HG03460 (cell line): Measurements from ENCODE around the gene BARHL1.

ENCODE experiments used
- ATAC-seq: cut with Tn5 transposase; IDR thresholded peaks from one replicate; pipeline ENCODE4 v1.9.1; 2021; ENCODE audit not compliant: unreplicated experiment

BARHL1 gene

DNA sequence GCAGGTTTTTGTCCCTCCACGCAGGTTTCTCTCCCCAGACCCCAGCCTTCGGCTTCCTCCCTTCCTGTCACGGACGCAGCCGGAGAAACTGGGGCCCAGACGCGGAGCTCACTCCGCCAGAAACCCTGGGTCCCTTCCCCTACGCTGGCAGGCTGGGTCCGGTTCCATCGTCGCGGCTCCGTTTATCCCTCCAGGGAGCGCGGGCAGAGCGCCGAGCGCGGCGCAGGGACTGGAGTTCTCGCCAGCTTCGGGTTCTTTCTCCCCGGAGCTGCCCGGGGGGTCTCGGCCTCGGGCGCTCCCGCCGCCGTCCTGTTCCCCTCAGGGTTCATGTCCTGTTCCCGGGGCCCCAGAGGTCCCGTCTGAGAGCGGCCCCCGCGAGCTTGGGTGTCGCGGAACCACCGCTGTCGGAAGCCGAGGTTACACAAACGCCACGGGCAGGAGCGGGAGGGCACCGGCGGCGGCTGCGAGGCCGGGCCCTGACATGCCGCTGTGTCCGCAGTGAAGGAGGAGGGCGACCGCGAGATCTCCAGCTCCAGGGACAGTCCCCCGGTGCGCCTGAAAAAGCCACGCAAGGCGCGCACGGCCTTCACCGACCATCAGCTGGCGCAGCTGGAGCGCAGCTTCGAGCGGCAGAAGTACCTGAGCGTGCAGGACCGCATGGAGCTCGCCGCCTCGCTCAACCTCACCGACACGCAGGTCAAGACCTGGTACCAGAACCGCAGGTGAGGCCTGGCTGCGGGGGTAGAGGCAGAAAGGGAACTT, 4.6 kb downstream of the BARHL1 start:
- no peak for ATAC-seq

DNA sequence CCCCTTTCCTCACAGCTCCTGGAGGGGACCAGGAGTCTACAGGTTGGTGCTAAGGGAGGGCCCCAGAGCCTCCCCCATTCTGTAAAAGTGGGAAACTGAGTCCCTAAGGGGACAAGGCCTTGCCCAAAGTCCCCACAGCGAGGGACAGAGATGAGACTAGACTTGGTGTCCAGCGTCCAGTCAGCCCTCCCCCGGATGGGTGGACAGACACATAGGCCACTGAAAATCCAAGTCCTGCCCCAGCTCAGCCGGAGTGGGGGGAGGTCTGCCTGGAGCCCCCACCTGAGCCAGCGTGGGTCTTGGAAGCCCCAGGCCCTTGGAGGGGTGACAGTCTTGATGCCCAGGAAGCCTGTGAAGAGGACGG, 5.2 kb downstream of the BARHL1 start:
- no peak for ATAC-seq

DNA sequence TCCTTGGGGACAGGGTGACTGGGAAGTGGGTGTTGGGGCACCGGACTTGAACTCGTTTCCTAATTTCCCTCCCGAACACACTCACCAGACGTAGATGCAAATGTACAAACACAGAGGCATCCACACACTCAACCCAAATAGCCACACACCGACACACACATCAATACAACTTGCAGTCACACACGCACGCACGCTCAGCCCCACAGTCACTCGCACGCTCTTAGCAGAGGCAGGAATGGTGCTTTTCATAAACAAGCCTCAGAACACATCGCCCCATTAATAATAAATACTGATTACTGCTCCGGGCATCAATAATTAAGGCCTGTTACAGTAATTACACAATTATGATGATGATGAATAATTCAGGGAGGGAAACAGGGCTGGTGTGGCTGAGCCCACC, 5.7 kb downstream of the BARHL1 start:
- ATAC-seq: no peak

DNA sequence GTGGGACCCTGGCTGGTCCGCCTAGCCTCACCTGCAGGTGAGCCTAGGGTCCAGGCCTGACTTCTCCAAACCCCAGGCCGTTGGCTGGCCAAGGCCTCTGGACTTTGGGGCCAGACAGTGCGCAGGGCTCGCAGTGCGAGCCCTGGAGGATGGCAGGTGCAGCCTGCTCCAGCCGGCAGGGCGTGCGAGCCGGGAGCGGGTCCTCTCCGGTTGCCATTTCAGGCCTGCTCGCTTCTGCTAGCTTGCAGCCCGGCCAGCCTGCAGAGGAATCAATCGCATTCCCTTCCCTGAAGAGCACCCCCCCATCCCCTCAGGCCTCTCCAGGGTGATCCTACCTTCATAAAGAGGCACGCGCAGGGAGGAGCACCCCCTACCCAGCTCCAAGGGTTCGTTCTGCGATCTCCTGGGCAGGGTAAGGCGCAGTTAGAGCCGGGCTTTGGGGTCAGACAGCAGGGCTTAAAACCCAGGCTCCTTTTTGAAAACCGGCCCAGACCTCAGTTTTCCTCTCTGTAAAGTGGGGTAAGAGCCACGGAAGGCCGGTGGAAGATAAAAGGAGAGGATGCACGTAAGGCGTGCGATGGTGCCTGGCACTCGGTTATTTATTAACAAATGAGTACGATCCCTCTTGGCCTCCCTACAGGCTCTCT, 6.2 kb downstream of the BARHL1 start:
- ATAC-seq: no peak

DNA sequence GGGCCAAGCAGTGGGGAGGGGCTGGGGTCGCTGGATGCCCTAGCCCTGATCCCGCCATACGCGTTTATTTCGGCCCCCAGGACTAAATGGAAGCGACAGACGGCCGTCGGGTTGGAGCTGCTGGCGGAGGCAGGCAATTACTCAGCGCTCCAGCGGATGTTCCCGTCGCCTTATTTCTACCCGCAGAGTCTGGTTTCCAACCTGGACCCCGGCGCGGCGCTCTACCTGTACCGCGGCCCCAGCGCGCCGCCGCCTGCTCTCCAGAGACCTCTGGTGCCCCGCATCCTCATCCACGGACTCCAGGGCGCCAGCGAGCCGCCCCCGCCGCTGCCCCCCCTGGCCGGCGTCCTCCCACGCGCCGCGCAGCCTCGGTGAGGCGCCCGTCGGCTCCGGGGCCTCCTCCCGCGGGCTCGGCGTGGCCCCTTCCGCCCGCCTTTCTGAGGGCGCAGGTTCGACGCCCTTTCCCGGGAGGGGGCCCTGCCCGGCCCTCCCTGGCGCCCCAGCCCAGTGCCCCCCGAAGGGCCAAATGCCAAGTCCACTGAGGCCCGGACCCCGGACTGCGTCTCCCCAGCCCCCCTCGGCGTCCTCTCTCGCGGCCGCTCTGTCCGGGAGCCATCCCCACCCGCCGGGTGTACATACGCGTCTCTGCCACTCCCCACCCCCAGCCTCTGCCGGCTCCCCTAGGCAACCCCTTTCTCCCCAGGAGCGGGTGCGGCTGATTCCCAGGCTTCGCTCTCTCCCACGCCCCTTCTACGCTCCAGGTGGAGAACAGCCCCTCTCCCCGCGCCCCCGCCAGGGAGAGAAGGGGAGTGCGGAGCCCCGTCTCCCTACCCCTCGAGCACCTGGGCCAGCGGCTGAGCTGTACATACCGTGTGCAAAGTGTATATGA, 7.0 kb downstream of the BARHL1 start:
- ATAC-seq: no peak

DNA sequence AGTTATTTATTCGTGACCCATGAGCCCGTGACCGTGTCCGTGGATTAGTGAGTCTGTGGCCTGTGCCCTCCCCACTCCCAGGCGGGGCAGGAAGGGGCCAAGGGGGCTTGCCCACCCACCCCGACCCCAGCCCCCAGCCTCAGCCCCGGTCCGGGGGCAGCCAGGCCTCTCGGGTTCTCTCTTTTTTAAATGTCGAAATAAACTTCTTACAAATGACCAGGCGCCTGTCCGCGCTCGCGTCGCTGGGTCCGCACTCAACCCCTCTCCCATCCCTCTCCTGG, 7.6 kb downstream of the BARHL1 start:
- ATAC-seq: no peak

DNA sequence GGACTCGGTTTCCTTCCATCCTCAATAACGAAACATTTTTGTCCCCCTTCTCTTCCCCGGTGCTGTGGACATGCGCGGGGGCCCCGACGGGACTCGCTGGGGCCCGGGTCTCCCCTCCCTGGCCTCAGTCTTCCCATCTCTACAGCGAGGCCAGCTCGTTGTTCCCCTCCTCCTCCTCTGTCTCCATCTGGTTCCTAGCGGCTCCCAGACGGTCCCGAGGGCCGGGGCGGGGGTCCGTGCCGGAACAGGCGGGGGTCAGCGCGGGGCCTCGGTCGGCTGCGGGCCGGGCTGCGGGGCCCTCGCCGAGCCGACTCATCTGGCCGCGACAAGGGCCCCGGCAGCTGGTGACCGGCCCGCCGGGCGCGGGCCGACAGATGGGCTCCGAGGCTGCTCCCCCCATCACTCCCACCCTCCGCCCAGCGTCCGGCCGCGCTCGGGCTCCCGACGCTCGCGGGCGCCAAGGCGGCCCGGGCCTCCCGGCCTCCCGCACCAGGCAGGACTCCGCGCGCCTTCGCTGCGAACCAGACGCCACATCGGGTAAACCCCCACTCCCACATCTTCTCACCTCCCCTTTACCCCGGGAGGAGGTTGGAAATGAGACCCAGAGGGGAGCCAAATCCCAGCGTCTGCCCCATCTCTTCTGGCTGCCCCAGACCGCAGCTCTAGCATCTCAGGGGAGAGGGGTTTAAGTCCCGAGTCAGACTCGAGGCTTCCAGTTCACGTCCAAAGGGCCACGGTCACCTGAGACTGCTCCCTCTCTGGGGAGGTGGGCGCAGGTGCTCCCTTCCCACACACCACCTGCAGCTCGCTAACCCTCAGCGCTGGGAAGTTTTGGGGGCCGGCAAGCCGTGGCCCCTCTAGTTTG, 8.1 kb downstream of the BARHL1 start:
- ATAC-seq: no peak

DNA sequence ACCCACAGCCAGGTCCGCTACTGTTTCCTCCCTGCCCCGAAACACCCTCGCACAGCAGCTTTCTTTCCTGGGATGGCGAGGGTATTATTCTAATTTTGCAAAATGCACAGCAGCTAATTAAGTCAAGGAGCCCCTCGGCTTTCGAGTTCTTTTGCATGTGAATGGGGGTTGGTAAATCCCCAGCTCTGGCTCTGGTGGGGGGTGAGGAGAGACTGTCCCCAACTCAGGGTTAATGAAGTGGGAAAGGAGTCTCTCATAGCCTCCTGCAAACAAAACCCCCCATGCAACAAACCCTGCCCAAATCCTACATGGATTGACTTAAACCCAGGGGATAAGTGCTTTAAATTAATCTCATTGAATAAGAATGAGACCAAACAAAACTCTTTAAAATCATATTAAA, 8.8 kb downstream of the BARHL1 start:
- ATAC-seq: no peak

DNA sequence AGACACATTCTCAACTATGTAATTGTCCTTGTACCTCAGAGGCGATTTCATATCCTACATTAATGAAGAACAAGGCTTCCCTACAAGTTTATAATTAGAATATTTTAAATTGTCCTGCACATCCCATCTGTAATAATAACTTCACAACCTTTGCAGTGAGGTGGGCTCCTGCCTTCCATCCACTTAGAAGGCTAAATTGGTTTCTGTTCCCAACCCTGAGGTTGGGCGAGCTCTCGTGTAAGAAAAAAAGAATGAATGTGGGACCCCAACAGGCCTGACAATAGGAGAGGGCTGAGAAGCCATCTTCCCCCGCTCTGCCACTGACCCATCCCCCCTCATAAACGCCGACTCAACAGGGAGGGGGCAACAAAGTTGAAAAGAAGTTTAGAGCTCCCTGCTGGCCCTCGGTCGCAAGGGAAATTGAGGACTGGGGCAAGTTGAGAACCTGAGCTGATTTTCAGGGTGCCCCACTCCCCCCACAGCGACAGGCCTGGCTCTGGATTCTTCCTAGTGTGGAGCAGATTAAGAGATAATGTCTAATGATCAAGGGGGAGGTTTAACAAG, 9.4 kb downstream of the BARHL1 start:
- ATAC-seq: no peak

DNA sequence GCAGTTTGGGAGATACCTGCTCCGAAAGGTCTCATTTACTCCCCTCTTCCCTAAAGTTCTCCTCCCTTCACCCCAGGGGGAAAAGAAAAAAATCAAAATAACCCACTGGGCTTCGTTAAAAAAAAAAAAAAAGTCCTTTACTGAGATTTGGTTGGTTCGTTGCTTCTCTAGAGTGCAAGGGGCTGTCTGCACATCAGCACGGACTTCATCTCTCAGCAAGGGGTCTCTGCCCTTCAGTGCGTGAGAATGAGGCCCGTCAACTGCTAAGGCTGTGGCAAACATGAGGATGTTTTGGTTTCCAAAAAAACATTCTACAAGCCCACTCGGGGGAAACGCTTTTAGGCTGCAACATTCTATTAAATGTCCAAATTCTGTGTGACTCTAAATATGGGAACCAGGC, 10.0 kb downstream of the BARHL1 start:
- no peak for ATAC-seq

DNA sequence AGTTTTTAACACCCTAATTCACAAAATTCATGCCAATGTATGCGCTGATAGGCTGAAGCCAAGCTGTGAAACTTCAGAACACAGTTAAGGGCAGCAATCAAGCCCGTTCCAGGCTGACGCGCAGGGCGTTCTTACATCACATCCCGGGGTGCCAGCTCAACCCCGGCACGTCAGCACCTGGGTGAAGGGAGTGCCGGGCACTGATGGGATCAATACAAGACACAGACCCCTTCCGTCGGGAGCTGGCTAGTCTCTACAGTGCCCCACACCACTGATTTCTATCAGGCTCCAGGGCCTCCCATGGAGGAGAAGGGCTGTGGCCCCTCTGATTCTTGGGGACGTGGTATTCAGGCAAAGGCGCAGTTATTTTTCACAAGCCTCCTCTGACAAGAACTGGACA, 12.0 kb downstream of the BARHL1 start:
- ATAC-seq: no peak

DNA sequence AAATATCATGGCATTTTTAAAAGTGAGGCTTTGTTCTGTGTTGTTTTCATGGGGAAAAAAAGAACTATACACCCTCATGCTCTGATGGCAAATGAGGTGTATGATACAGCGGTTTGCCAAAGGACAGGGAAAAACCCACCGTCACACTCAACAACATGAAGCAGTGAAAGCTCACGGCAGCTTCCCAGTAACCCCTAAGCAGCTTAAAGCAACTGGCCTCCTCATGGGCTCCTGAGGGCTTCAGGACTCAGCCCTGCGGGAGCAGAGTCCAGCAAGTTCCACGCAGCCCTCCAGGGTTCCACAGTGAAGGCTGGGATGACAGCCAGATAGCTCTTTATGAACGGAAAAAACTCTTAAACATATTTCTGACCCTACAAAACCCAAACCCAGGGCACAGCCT, 12.9 kb downstream of the BARHL1 start:
- no peak for ATAC-seq

DNA sequence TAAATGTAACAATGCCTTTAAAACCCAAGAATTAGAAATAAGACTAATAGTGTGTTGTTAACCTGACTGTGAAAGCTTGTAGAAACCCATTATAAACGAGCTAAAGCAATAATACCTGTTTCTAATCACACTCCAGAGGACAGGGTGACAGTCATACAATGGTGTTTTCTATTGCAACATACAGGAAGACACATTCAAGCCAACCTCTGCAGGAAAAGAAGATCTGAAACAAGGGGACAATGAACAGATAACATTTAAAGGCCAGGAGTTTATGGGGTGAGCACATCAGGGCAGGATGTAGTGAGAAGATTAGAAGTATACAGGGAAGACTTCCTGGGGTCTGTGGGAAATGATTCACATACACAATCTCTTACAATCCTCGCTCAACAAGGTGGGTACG, 13.8 kb downstream of the BARHL1 start:
- ATAC-seq: no peak

DNA sequence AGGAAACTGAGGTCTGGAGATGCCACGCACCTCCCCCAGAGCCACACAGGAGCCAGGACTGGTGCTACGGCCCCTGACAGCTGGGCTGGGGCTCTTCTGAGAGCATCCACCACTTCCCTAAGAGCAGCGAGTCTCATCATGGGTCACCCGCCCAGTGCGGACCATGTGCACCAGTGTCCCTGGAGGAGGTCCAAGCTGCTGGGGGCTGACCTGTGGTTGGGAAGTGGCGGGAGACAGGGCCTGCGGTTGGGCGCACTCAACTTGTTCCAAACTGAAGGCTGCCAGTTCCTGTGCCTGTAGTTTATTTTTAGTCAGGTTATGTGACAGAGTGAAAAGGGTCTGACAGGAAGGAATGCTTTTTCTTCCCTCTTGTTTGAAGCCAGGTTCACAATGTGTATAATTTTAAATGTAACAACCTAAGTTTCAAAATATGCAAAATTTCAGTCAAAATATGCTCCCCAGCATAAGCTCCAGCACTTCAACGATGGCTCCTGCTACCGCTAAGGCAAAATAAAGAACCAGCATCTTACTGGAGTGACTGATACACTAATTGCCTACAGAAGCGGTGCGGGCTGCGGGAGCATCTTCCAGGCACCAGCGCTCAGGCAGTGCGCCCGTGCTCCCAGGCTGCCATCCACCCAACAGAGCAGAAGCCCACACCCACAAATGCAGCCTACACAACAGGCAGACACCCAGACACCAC, 14.8 kb downstream of the BARHL1 start:
- no peak for ATAC-seq

DNA sequence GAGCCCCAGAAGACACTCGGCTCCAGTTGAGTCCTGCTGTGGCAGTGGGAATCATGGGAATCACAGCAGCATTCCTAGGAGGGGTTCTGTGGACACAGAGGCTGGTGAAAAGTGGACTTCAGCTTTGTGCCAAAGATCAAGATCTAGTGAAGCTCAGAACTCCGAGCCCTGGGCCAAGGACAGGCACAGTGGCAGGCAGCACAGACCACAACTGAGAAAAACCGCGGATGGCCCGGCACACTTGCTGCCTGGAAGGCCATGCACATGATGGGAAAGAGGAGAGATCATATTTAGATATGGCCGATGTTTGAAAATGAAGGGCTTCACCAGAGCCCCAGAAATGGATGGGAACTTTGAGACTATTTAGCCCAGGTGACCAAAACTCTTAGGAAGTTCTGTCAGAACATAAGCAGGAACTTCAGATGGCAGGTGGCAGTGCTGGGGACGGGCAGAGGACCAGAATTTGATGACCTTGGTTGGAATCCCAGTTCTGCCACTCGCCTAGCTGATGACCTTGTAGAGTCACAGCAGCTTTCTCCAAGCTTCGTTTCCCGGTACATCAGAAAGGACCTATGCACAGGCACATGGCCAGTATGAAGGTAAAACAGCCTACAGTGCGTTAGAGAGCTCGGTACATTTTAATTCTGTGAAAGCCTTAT, 18.0 kb downstream of the BARHL1 start:
- no peak for ATAC-seq

DNA sequence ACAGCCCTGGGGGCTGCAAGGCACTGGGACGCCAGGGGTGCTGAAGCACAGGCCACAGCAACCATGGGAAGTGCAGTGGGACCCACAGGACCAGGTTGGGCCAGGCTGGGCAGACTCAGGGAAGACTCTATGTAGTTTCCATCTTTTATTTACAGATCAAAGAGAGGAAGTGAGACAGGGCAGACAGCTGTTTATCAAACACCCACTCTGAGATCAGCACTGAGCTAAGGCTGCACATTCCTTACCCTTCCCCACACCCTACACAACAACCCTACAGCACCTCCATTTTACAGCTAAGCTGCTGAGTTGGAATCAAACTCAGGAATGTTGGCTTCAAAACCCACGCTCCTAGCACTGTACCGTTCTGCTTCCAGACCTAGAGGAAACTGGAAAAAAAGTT, 19.8 kb downstream of the BARHL1 start:
- ATAC-seq: no peak

DNA sequence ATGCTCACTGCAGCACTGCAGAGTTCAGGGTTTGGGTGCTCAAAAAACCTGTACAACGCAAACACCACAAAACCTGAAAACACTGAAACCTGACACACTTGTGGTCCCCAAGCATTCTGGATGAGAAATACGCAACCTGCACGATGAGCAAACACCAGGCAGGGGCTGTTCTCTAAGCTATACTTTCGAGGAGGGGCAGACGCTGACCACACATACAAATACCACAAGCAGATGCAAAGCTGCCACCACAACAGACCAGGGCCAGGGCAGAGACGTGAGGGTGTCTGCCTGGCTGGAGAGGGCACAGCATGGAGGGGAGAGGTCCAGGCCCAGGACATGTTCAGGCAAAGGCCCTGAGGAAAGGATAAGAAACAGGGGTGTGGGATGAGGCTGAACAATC, 23.0 kb downstream of the BARHL1 start:
- ATAC-seq: no peak

DNA sequence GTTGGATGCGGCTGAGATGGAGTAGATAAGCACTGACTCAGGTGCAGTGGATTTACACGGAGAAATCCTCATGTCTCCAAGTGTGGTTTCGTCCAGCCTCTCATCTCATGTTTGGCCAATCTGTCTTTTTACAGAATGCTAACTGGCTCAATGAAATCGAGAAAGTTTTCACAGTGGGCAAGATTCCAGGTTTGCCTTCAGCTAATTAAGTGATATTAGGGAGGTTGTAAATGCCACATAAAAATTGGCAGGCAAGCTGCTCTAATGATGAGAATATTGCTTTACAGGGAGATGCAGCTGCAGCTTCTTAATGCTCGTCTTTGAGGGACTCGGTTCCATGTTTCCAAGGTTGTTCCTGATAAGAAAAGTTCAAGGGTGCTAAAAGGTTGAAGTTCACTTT, 23.7 kb downstream of the BARHL1 start:
- no peak for ATAC-seq

DNA sequence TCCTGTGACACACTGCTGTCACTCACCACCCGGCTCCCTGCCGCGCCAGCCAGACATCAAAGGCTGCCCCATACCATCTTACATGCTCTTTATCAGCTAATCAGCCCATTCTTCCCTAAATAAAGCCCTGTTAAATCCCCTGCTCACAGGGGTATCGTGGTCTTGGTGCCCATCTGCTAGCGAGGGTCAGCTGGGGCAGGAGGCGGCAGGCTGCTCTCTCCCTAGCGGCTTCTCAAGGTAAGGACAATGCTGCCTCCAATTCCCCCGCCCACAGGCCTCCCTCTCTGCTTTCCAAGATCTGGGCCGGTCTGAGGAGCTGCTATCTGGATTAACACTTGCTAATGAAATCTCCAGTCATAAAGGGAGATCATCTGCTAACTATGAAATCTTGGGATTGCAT, 26.8 kb downstream of the BARHL1 start:
- no peak for ATAC-seq

DNA sequence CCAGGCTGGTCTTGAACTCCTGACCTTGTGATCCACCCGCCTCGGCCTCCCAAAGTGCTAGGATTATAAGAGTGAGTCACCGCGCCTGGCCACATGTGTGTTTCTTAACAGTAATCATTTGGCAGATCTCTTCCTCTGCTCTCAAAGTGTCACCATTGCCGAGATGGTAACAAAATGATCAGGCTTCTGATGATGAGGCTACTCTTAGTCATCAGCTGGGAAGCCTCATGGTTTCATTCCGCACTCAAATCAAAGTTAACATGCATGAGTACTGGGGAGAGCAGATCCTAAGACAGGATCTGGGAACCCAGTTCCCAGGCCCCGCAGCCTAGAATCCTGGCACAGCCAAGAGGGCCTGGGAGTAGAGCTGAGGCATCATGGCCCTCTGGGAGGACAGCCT, 27.4 kb downstream of the BARHL1 start:
- no peak for ATAC-seq
